Neural progenitor cell (in vitro differentiated cells): Measurements from ENCODE around the gene TMEM147. TPM values are rescaled to one million over a fixed set of nuclear protein-coding genes. Genes with fewer than 3 reads are reported as not detected.

Experiments
- DNase-seq: peaks from one replicate; pipeline ENCODE4 v3.0.0-alpha.2; 2016; ENCODE audit warnings: low spot score
- H2AFZ ChIP-seq: fragments of 200-600 bp; sonication (generic); replicated peaks from 2 replicates; pipeline ENCODE4 v1.6.1; 2016; ENCODE audit warnings: antibody characterized with exemption
- H3F3A ChIP-seq: fragments of 200-600 bp; sonication (generic); 2 replicates; pipeline ENCODE4 v1.6.1; 2016; ENCODE audit warnings: antibody characterized with exemption, low read depth
- H3K27ac ChIP-seq: fragments of 200-600 bp; sonication (generic); 2 replicates; pipeline ENCODE4 v1.5.1; 2016; ENCODE audit warnings: mild to moderate bottlenecking
- H3K27me3 ChIP-seq: fragments of 200-600 bp; sonication (generic); 2 replicates; pipeline ENCODE4 v1.6.1; 2016; ENCODE audit warnings: mild to moderate bottlenecking, moderate library complexity
- H3K36me3 ChIP-seq: fragments of 200-600 bp; sonication (generic); 2 replicates; pipeline ENCODE4 v1.5.1; 2016
- H3K4me1 ChIP-seq: fragments of 200-600 bp; sonication (generic); 2 replicates; pipeline ENCODE4 v1.6.1; 2016; ENCODE audit warnings: mixed run types
- H3K4me2 ChIP-seq: fragments of 200-600 bp; sonication (generic); 2 replicates; pipeline ENCODE4 v1.6.1; 2016
- H3K4me3 ChIP-seq: fragments of 200-600 bp; sonication (generic); 2 replicates; pipeline ENCODE4 v1.5.1; 2016
- H3K79me2 ChIP-seq: fragments of 200-600 bp; sonication (generic); 2 replicates; pipeline ENCODE4 v1.6.1; 2016; ENCODE audit warnings: low read depth
- H3K9ac ChIP-seq: fragments of 200-600 bp; sonication (generic); 2 replicates; pipeline ENCODE4 v1.6.1; 2016
- H3K9me3 ChIP-seq: fragments of 200-600 bp; sonication (generic); 2 replicates; pipeline ENCODE4 v1.5.1; 2016; ENCODE audit warnings: low read depth
- H4K20me1 ChIP-seq: fragments of 200-600 bp; sonication (generic); 2 replicates; pipeline ENCODE4 v1.6.1; 2016; ENCODE audit warnings: low read depth
- H3K27ac Mint-ChIP-seq: 3 replicates; pipeline ENCODE4 v1.8.0; 2021; ENCODE audit warnings: mixed read lengths
- H3K27me3 Mint-ChIP-seq: 2 replicates; pipeline ENCODE4 v1.8.0; 2022; ENCODE audit warnings: low read depth, mild to moderate bottlenecking, inconsistent platforms, moderate library complexity, mixed read lengths; ENCODE audit not compliant: insufficient read depth
- H3K36me3 Mint-ChIP-seq: 3 replicates; pipeline ENCODE4 v1.8.0; 2021; ENCODE audit warnings: mixed read lengths
- H3K4me1 Mint-ChIP-seq: 3 replicates; pipeline ENCODE4 v1.8.0; 2021; ENCODE audit warnings: mixed read lengths
- H3K4me3 Mint-ChIP-seq: 3 replicates; pipeline ENCODE4 v1.8.0; 2021; ENCODE audit warnings: mild to moderate bottlenecking, moderate library complexity, mixed read lengths
- H3K9me3 Mint-ChIP-seq: 3 replicates; pipeline ENCODE4 v1.8.0; 2020; ENCODE audit warnings: mixed read lengths
- CTCF ChIP-seq: fragments of 200-600 bp; sonication (generic); IDR thresholded peaks from 2 replicates; pipeline ENCODE4 v1.5.1; 2017; ENCODE audit warnings: antibody characterized with exemption, mild to moderate bottlenecking
- EZH2 ChIP-seq: fragments of 200-600 bp; sonication (generic); IDR thresholded peaks from 2 replicates; pipeline ENCODE4 v1.6.1; 2017; ENCODE audit warnings: antibody characterized with exemption, mild to moderate bottlenecking, moderate library complexity
- EZH2phosphoT487 ChIP-seq: fragments of 200-600 bp; sonication (generic); IDR thresholded peaks from 2 replicates; pipeline ENCODE4 v1.6.1; 2017; ENCODE audit warnings: antibody characterized with exemption
- total RNA-seq: library from RNA; depleted of rRNA; stranded (reverse); fragments of >200 nt; gene quantifications from 2 replicates; pipeline ENCODE4 v1.2.3, GENCODE V29; 2015; ENCODE audit warnings: low replicate concordance

Gene TMEM147
- total RNA-seq, 1 donor from 2014 or later, result 57.8 TPM

GRCh38 chr19:35553385-35554000 lies 8.1 kb downstream of the TMEM147 start:
- Histone ChIP-seq H3K4me3 (no peak overlapping the region), H3K9me3 (no peaks in the 10 kb centered on the region), H3K36me3 (no peaks in the 10 kb centered on the region), H3K27ac (no peak overlapping the region), H3K27me3 (peaks cover 30% of the 10 kb centered on the region), H3K4me2 (no peak overlapping the region), H3K79me2 (no peaks in the 10 kb centered on the region), H3K4me1 (no peaks in the 10 kb centered on the region), H4K20me1 (peaks cover 7% of the 10 kb centered on the region), H3K9ac (no peak overlapping the region), H3F3A (peaks cover 11% of the 10 kb centered on the region), H2AFZ (no peak overlapping the region)
- no peaks in the 10 kb centered on the region for H3K9me3 Mint-ChIP-seq
- no peak for TF ChIP-seq CTCF
- no peak for TF ChIP-seq EZH2phosphoT487
- TF ChIP-seq EZH2, result no peak
- H3K4me3 Mint-ChIP-seq, result no peak overlapping the region
- H3K4me1 Mint-ChIP-seq, result peaks cover 20% of the 10 kb centered on the region
- no peak overlapping the region for H3K27ac Mint-ChIP-seq
- H3K36me3 Mint-ChIP-seq, result peaks cover 3% of the 10 kb centered on the region
- H3K27me3 Mint-ChIP-seq, result peaks cover 17% of the 10 kb centered on the region
- no peak for DNase-seq

- Mint-ChIP-seq H3K4me1 (peaks cover 18% of the 10 kb centered on the region), H3K27me3 (peaks cover 17% of the 10 kb centered on the region), H3K27ac (no peak overlapping the region), H3K4me3 (no peak overlapping the region), H3K36me3 (peaks cover 3% of the 10 kb centered on the region), H3K9me3 (no peaks in the 10 kb centered on the region)
- no peak overlapping the region for H3K27ac ChIP-seq
- DNase-seq, result no peak
- TF ChIP-seq EZH2phosphoT487 (no peak), CTCF (no peak), EZH2 (no peak)
- H4K20me1 ChIP-seq, result peaks cover 7% of the 10 kb centered on the region
- peaks cover 11% of the 10 kb centered on the region for H3F3A ChIP-seq
- no peak overlapping the region for H3K4me3 ChIP-seq
- no peak overlapping the region for H2AFZ ChIP-seq
- H3K4me2 ChIP-seq, result no peak overlapping the region
- no peaks in the 10 kb centered on the region for H3K79me2 ChIP-seq
- peaks cover 36% of the 10 kb centered on the region for H3K27me3 ChIP-seq
- H3K4me1 ChIP-seq, result no peaks in the 10 kb centered on the region
- H3K36me3 ChIP-seq, result no peaks in the 10 kb centered on the region
- no peaks in the 10 kb centered on the region for H3K9me3 ChIP-seq
- H3K9ac ChIP-seq, result no peak overlapping the region
Observed at GRCh38 chr19:35554076-35554475, 8.7 kb downstream of the TMEM147 start.

GRCh38 chr19:35555301-35556005 lies 10.0 kb downstream of the TMEM147 start:
- Histone ChIP-seq H3K36me3 (no peaks in the 10 kb centered on the region), H4K20me1 (no peaks in the 10 kb centered on the region), H3K79me2 (no peaks in the 10 kb centered on the region), H3K27ac (no peak overlapping the region), H3K4me1 (no peaks in the 10 kb centered on the region), H2AFZ (no peak overlapping the region), H3K27me3 (peaks cover 49% of the 10 kb centered on the region), H3K4me3 (no peak overlapping the region), H3K9ac (no peak overlapping the region), H3F3A (peaks cover 11% of the 10 kb centered on the region), H3K4me2 (no peak overlapping the region), H3K9me3 (no peaks in the 10 kb centered on the region)
- Mint-ChIP-seq H3K4me1 (peaks cover 15% of the 10 kb centered on the region), H3K36me3 (no peaks in the 10 kb centered on the region), H3K27ac (peak overlapping the region; percentile 3), H3K9me3 (no peaks in the 10 kb centered on the region), H3K27me3 (peaks cover 30% of the 10 kb centered on the region), H3K4me3 (peak overlapping the region; percentile 44)
- peak; percentile 75 for DNase-seq
- TF ChIP-seq CTCF (peak; percentile 57), EZH2phosphoT487 (no peak), EZH2 (no peak)
